ENCODE results near the gene GSE1.

- TF ChIP-seq, protein P1, sequence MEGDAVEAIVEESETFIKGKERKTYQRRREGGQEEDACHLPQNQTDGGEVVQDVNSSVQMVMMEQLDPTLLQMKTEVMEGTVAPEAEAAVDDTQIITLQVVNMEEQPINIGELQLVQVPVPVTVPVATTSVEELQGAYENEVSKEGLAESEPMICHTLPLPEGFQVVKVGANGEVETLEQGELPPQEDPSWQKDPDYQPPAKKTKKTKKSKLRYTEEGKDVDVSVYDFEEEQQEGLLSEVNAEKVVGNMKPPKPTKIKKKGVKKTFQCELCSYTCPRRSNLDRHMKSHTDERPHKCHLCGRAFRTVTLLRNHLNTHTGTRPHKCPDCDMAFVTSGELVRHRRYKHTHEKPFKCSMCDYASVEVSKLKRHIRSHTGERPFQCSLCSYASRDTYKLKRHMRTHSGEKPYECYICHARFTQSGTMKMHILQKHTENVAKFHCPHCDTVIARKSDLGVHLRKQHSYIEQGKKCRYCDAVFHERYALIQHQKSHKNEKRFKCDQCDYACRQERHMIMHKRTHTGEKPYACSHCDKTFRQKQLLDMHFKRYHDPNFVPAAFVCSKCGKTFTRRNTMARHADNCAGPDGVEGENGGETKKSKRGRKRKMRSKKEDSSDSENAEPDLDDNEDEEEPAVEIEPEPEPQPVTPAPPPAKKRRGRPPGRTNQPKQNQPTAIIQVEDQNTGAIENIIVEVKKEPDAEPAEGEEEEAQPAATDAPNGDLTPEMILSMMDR (optimal IDR thresholded peaks at IDR 0.05 in 1 of 3, IDR thresholded peaks at IDR 0.05 in 1 of 3, conservative IDR thresholded peaks at IDR 0.05 in 1 of 3; ENCODE audit: extremely low read depth in 1 of 3, insufficient read depth in 2 of 3, low read length in 3 of 3), result no peak
- TF ChIP-seq EZH2 (IDR thresholded peaks at IDR 0.05; ENCODE audit: low read length), result no peak
Observed at GRCh38 chr16:85698459-85698891, 85.4 kb downstream of the GSE1 start.

All from keratinocyte (primary cell).